Spinal cord (tissue), 10 donors: Measurements from ENCODE around the gene ROBO3. TPM values are rescaled to one million over a fixed set of nuclear protein-coding genes. Genes with fewer than 3 reads are reported as not detected.
A peak's percentile ranks its signal among the peaks of the same experiment; 100 is the strongest.

Experiments
- DNase-seq, 6 donors: peaks; one replicate each; pipeline versions ENCODE4 v3.0.0 to v3.0.0-alpha.2; 2013 to 2015; ENCODE audit warnings: low spot score in 6 of 6, low read depth in 4 of 6
- H3K27ac ChIP-seq: one replicate; pipeline ENCODE4 v1.5.1; 2013; ENCODE audit warnings: low read depth, low read length, control low read depth
- H3K27me3 ChIP-seq: one replicate; pipeline ENCODE4 v1.6.1; 2013; ENCODE audit warnings: low read length; ENCODE audit not compliant: control insufficient read depth, insufficient read depth
- H3K36me3 ChIP-seq: one replicate; pipeline ENCODE4 v1.6.1; 2013; ENCODE audit warnings: low read length; ENCODE audit not compliant: control insufficient read depth, insufficient read depth
- H3K4me1 ChIP-seq: one replicate; pipeline ENCODE4 v1.6.1; 2013; ENCODE audit warnings: low read length; ENCODE audit not compliant: control insufficient read depth, insufficient read depth
- H3K4me3 ChIP-seq: one replicate; pipeline ENCODE4 v1.5.1; 2013; ENCODE audit warnings: low read depth, low read length, control low read depth
- H3K9me3 ChIP-seq: one replicate; pipeline ENCODE4 v1.6.1; 2013; ENCODE audit warnings: low read length; ENCODE audit not compliant: control insufficient read depth, insufficient read depth
- WGBS: methylation state at CpG from one replicate; pipeline ENCODE4 v1.1.5; 2013; ENCODE audit warnings: missing lambda C conversion rate; ENCODE audit not compliant: insufficient coverage; 5-methylcytosine and 5-hydroxymethylcytosine counted together
- polyA plus RNA-seq, 2 donors: library from polyadenylated mRNA; unstranded; fragments of 120-200 nt; gene quantifications; one replicate each; pipeline ENCODE4 v1.2.1, GENCODE V29; 2013; ENCODE audit not compliant: insufficient read length in 2 of 2
- total RNA-seq, 2 donors: library from RNA; depleted of rRNA in 1 of 2; stranded (reverse); fragments of 120-200 nt in 1 of 2; fragments of >200 nt in 1 of 2; gene quantifications; one replicate each; pipeline versions ENCODE4 v1.2.3 to v1.2.4, GENCODE V29; 2013 to 2014
- donor health status: healthy.

ROBO3 gene
- total and polyA plus RNA-seq, 4 donors = 14.8 to 81.5 (median 59.1) TPM

DNA sequence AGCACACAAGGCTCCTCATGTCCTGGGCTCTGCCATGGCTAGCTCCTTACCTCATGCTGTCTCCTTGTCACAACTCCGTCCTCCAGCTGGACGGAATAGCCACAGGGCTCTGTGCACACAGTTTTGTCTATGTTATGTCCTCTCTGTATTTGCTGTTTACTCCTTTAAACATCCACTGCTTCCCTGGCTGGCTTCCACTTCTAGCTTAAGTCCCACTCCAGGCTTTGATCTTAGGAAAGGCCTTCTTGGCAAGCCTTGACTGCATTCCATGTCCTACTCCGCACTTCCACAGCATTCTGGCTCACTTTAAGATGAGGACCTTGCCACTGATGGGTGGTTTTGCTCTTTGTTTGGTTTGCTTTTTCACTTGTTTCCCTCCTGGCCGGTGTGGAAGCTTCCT lies 22.9 kb upstream of the ROBO3 start:
- H3K4me3 ChIP-seq = no peak overlapping the region
- 19% methylated on average over 3 of the region's 4 CpGs for WGBS
- H3K36me3 ChIP-seq = no peaks in the 10 kb centered on the region
- peak overlapping the region; percentile 69 for H3K27ac ChIP-seq
- peaks cover 51% of the 10 kb centered on the region for H3K4me1 ChIP-seq
- peak in 4 of 6 donors; percentile 27 to 79 (median 52) for DNase-seq
- no peaks in the 10 kb centered on the region for H3K9me3 ChIP-seq
- peaks cover 75% of the 10 kb centered on the region for H3K27me3 ChIP-seq

DNA sequence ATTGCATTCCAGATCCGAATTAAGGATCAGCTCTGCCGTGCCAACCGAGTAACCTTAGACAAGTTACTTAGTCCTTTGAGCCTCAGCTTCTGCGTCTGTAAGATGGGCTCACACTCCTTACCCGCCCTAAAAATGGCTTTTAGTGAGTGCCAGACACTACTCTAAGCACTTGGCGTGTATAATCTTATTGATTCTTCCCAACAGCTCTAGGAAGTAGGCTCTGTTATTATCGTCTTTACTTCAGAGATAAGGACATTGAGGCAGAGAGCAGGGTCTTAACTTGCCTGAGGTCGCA lies 21.7 kb upstream of the ROBO3 start:
- peaks cover 76% of the 10 kb centered on the region for H3K27me3 ChIP-seq
- WGBS = 14% methylated on average over 7 of the region's 8 CpGs
- H3K4me1 ChIP-seq = peaks cover 45% of the 10 kb centered on the region
- DNase-seq = no peak
- no peaks in the 10 kb centered on the region for H3K9me3 ChIP-seq
- H3K27ac ChIP-seq = no peak overlapping the region
- peak overlapping the region; percentile 28 for H3K4me3 ChIP-seq
- no peaks in the 10 kb centered on the region for H3K36me3 ChIP-seq

DNA sequence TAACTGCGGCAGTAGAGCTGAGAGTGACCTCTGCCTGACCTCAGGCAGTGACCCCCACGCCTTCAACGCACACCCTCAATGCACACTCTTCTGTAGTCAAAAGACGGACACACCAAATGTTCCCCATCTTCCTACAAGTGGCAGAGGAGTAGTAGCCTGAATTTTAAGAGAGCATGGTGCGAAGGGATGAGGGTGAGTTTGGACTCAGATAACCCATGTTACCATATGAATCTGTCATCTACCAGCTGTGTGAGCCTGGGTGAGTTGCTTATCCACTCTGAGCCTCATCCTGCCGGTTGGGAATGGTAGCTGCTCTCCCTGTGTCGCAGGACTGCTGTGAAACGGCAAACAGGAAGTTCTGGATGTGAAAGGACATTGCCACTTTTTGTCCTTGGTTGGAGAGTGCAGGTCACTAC lies 20.6 kb upstream of the ROBO3 start:
- H3K36me3 ChIP-seq = no peaks in the 10 kb centered on the region
- DNase-seq = no peak
- peaks cover 70% of the 10 kb centered on the region for H3K27me3 ChIP-seq
- no peaks in the 10 kb centered on the region for H3K9me3 ChIP-seq
- H3K4me3 ChIP-seq = no peak overlapping the region
- WGBS = 40% methylated on average over 3 of the region's 8 CpGs
- no peak overlapping the region for H3K27ac ChIP-seq
- peaks cover 34% of the 10 kb centered on the region for H3K4me1 ChIP-seq

DNA sequence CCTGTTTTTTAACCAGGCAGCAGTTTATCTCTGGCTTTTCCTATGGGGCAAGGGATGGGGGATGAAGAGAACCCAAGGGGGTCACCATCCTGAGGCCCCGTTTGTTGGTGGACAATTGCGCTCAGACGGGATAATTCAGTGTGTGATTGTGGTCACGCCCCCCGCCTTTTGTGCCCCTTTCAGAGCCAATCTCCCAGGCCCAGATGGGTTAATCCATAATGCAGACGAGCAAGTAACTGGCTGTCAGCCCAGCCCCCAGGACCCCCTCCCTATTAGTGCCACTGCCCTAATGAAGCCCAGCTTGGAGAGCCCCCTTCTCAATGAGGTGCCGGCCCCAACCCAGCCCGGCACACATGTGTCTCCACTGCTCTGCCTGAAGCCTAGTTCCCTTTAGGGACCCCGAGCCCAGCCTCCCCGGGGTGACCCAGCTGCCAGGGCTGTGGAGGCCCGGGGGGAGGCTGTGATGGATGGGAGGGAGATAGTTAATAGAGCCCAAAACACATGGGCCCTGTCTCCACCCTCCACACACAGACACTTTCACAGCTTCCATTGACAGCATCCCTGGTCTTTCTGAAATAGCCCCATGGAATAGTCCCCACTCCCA lies 19.1 kb upstream of the ROBO3 start:
- no peak overlapping the region for H3K4me3 ChIP-seq

DNA sequence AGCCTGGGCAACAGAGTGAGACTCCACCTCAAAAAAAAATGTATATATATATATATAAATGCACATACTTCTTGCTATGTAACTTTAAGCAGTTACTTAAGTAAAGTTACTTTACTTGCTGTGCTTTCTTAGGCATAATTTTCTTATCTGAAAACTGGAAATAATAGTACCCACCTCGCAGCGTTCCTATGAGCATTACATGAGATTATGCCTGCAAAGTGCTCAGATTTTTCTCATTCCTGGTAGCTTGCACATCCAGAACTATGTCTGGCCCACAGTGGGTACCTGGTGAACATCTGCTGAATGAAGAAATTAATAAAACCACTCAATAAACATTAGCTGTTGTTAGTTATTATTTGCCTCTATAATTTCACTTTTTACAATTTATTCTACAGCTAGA lies 6.1 kb upstream of the ROBO3 start:
- WGBS = 100% methylated on average over 1 of the region's 2 CpGs
- Histone ChIP-seq H3K4me1 (peaks cover 17% of the 10 kb centered on the region), H3K27ac (no peak overlapping the region), H3K27me3 (peaks cover 36% of the 10 kb centered on the region), H3K4me3 (no peak overlapping the region), H3K9me3 (no peaks in the 10 kb centered on the region), H3K36me3 (no peaks in the 10 kb centered on the region)
- DNase-seq = no peak

More for the DNA sequence above, 19.1 kb upstream of the ROBO3 start:
- H3K4me1 ChIP-seq = peaks cover 29% of the 10 kb centered on the region
- WGBS = 16% methylated on average over 8 of the region's 11 CpGs
- H3K9me3 ChIP-seq = no peaks in the 10 kb centered on the region
- DNase-seq = peak in 2 of 6 donors; percentile 48 to 57
- no peaks in the 10 kb centered on the region for H3K36me3 ChIP-seq
- H3K27ac ChIP-seq = no peak overlapping the region
- peaks cover 60% of the 10 kb centered on the region for H3K27me3 ChIP-seq

- 50% methylated on average over 1 of the region's 4 CpGs for WGBS
- H3K4me3 ChIP-seq = no peak overlapping the region
- H3K36me3 ChIP-seq = no peaks in the 10 kb centered on the region
- peaks cover 40% of the 10 kb centered on the region for H3K4me1 ChIP-seq
- H3K9me3 ChIP-seq = no peaks in the 10 kb centered on the region
- H3K27ac ChIP-seq = no peak overlapping the region
- no peak for DNase-seq
- H3K27me3 ChIP-seq = peaks cover 53% of the 10 kb centered on the region
Measured at GRCh38 chr11:124861670-124862069, 3.6 kb upstream of the ROBO3 start.

- no peaks in the 10 kb centered on the region for H3K9me3 ChIP-seq
- H3K27me3 ChIP-seq = peaks cover 68% of the 10 kb centered on the region
- 6% methylated on average over 25 of the region's 31 CpGs for WGBS
- H3K36me3 ChIP-seq = no peaks in the 10 kb centered on the region
- peak overlapping the region; percentile 38 for H3K4me3 ChIP-seq
- peak in 2 of 6 donors; percentile 67 to 74 for DNase-seq
- H3K27ac ChIP-seq = no peak overlapping the region
- H3K4me1 ChIP-seq = peaks cover 49% of the 10 kb centered on the region
Measured at GRCh38 chr11:124863137-124863825, 2.0 kb upstream of the ROBO3 start.

GRCh38 chr11:124863826-124864165 lies 1.4 kb upstream of the ROBO3 start:
- no peaks in the 10 kb centered on the region for H3K9me3 ChIP-seq
- no peak for DNase-seq
- peaks cover 54% of the 10 kb centered on the region for H3K4me1 ChIP-seq
- H3K36me3 ChIP-seq = no peaks in the 10 kb centered on the region
- no peak overlapping the region for H3K27ac ChIP-seq
- 23% methylated on average over 3 of the region's 9 CpGs for WGBS
- peaks cover 74% of the 10 kb centered on the region for H3K27me3 ChIP-seq
- no peak overlapping the region for H3K4me3 ChIP-seq

DNA sequence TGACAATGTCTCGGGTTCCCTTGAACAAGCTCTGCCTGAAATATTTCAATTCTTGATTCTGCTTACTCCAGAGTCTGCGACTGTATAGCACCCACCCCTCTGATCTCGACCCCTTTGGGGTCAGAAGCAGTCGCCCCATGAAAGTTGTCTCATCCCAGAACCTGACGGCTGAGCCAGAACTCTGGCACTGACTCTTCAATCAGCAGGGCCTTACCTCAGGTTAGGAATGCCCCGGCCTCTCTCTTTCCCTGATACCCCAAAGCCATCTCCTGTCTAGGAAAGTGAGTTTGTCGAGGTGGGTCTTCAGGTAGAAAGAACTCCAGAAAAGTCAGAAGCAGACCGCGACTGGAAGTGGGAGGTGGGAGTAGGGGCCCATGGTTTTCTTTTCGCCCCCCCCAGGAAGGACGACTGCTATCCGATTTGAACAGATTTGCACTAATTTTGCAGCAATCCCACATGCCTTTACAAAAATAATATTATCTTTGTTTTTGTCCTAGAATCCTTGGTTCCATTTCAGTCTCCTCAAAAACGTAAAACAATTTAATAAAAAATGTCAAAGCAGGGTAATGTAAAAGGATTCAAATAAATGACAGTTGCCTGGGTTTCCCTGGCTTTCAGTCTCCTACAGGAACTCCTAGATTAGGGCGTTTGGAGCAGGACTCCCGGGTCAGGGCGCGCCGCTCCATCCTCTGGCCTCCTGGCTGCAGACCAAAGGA lies 898 bp upstream of the ROBO3 start:
- H3K9me3 ChIP-seq = no peaks in the 10 kb centered on the region
- WGBS = 26% methylated on average over 10 of the region's 18 CpGs
- no peaks in the 10 kb centered on the region for H3K36me3 ChIP-seq
- peaks cover 60% of the 10 kb centered on the region for H3K4me1 ChIP-seq
- no peak overlapping the region for H3K27ac ChIP-seq
- H3K27me3 ChIP-seq = peaks cover 79% of the 10 kb centered on the region
- DNase-seq = no peak
- no peak overlapping the region for H3K4me3 ChIP-seq

- Histone ChIP-seq H3K4me3 (no peak overlapping the region), H3K9me3 (no peaks in the 10 kb centered on the region), H3K27me3 (peaks cover 84% of the 10 kb centered on the region), H3K4me1 (peaks cover 61% of the 10 kb centered on the region), H3K36me3 (no peaks in the 10 kb centered on the region), H3K27ac (no peak overlapping the region)
- 6% methylated on average over 9 of the region's 9 CpGs for WGBS
- DNase-seq = no peak
Measured at GRCh38 chr11:124864892-124865180, 396 bp upstream of the ROBO3 start.
